ENCODE results near the gene MYH14. TPM values are rescaled to one million over a fixed set of nuclear protein-coding genes. Genes with fewer than 3 reads are reported as not detected.

The MYH14 gene
- total and polyA plus RNA-seq, 2 of the 13 experiments (the other 11 are each of a cell fraction or from before 2014, with no cell fraction given): 5.5 to 5.8 TPM

DNA sequence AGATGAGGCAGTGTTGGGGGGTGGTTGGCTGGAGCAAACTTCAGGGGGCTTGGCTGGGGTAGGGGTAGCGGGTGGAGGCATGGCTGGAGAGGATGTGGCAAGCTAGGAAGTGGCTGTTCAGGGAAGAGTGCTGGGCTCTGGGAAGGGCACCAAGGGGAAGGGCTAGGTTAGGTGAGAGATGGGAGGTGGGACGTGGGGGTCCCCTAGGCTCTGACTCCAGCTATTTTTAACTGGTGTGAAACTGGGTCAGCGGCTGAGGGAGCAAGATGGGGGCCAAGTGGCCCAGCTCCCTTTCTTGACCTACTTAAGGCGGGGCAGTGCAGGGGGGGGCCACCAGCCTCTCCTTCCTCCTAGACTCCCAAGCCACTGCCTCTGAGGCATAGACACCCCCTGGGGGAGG lies 118.4 kb downstream of the MYH14 start:
- ATAC-seq: no peak
- no peak for DNase-seq (ENCODE audit: low spot score)
- H3K9ac ChIP-seq (ENCODE audit: insufficient read depth, low read depth, low read length): no peak overlapping the region
- no peak overlapping the region for H2AFZ ChIP-seq (ENCODE audit: low read length)
- POLR2A ChIA-PET: no interaction called here
- FAIRE-seq: no peak
- WGBS (ENCODE audit: low lambda C conversion rate): 88% methylated on average over 4 of the region's 4 CpGs
- intact Hi-C loops (cut with micrococcal nuclease; ENCODE audit: unreplicated experiment): no loop called here
- no peaks in the 10 kb centered on the region for H3K9me3 ChIP-seq (ENCODE audit: low read length)
- no peaks in the 10 kb centered on the region for H3K27me3 ChIP-seq (ENCODE audit: control insufficient read depth in 1 of 2, insufficient read depth in 2 of 2, low read length in 2 of 2)
- no peak overlapping the region for H3K4me3 ChIP-seq (replicated peaks in 1 of 3; ENCODE audit: insufficient read depth in 1 of 3, low read depth in 2 of 3, low read length in 3 of 3)
- TF ChIP-seq ZNF839 (CRISPR knock-in tag; IDR thresholded peaks at IDR 0.05; ENCODE audit: borderline replicate concordance) (no peak), TCF7 (IDR thresholded peaks at IDR 0.05; ENCODE audit: low read depth) (no peak), SP1 (IDR thresholded peaks at IDR 0.05) (no peak), SP1 (CRISPR knock-in tag; IDR thresholded peaks at IDR 0.05) (no peak), ZNF34 (CRISPR knock-in tag; IDR thresholded peaks at IDR 0.05; ENCODE audit: borderline replicate concordance) (no peak), NFIC (IDR thresholded peaks at IDR 0.05; ENCODE audit: low read length) (no peak), MIER3 (CRISPR knock-in tag; IDR thresholded peaks at IDR 0.05; ENCODE audit: borderline replicate concordance) (no peak), TEAD3 (CRISPR knock-in tag; optimal IDR thresholded peaks at IDR 0.05; ENCODE audit: borderline replicate concordance) (no peak)
- H3K27ac ChIP-seq (ENCODE audit: extremely low read length, insufficient read depth, low read length): no peak overlapping the region
- H3K79me2 ChIP-seq (ENCODE audit: insufficient read depth, low read length): no peaks in the 10 kb centered on the region
- peaks cover 24% of the 10 kb centered on the region for H3K4me1 ChIP-seq (ENCODE audit: insufficient read depth, low read length)
- in situ Hi-C loops (cut with HindIII; ENCODE audit: extremely low pct_ligation_motif_present, low pct_unique_long_range_greater_than_20kb): no loop called here
- CTCF ChIA-PET (ENCODE audit: low intra/inter-chr PET ratio, low total read pairs): no interaction called here
- H4K20me1 ChIP-seq (ENCODE audit: insufficient read depth, low read length): peaks cover 4% of the 10 kb centered on the region; the same call in 1 of the 2 replicates
- BruUV-seq (replicated peaks): no TSS peak
- no peak overlapping the region for H3K4me2 ChIP-seq (ENCODE audit: low read depth, low read length)
- H3K36me3 ChIP-seq (replicated peaks in 1 of 2; ENCODE audit: control insufficient read depth in 1 of 2, insufficient read depth in 2 of 2, low read length in 2 of 2): peaks cover 0 to 3% of the 10 kb centered on the region in 2 experiments; a peak in 3 of 5 replicates

DNA sequence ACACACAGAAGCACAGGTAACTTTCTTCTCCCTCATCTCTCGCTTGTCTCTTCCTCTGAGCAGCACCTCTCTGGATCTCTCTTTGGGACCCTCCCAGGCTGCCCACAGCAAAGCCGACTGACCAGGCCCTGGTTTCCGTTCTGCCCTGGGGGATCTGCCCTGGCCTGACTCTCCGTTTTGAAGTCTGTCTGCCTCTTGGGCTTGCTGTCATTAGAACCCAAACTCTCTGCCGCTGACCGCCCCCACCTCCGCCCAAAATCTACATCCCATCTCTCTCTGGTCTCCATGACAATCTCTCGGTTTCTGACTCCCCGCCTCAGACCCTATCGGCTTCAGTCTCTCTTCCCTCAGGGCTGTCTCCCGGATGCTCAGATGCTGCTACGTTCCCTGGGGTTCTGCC lies 118.8 kb downstream of the MYH14 start:
- in situ Hi-C loops (cut with HindIII; ENCODE audit: extremely low pct_ligation_motif_present, low pct_unique_long_range_greater_than_20kb) (no loop called here), intact Hi-C loops (cut with micrococcal nuclease; ENCODE audit: unreplicated experiment) (no loop called here)
- Histone ChIP-seq H4K20me1 (ENCODE audit: insufficient read depth, low read length) (peaks cover 4% of the 10 kb centered on the region; the same call in 1 of the 2 replicates), H3K36me3 (replicated peaks in 1 of 2; ENCODE audit: control insufficient read depth in 1 of 2, insufficient read depth in 2 of 2, low read length in 2 of 2) (peaks cover 0 to 3% of the 10 kb centered on the region in 2 experiments; a peak in 3 of 5 replicates), H3K4me3 (replicated peaks in 1 of 3; ENCODE audit: insufficient read depth in 1 of 3, low read depth in 2 of 3, low read length in 3 of 3) (no peak overlapping the region), H3K27me3 (ENCODE audit: control insufficient read depth in 1 of 2, insufficient read depth in 2 of 2, low read length in 2 of 2) (no peaks in the 10 kb centered on the region), H3K4me1 (ENCODE audit: insufficient read depth, low read length) (peaks cover 28% of the 10 kb centered on the region), H3K4me2 (ENCODE audit: low read depth, low read length) (no peak overlapping the region), H3K9ac (ENCODE audit: insufficient read depth, low read depth, low read length) (no peak overlapping the region), H2AFZ (ENCODE audit: low read length) (no peak overlapping the region), H3K27ac (ENCODE audit: extremely low read length, insufficient read depth, low read length) (no peak overlapping the region), H3K79me2 (ENCODE audit: insufficient read depth, low read length) (no peaks in the 10 kb centered on the region), H3K9me3 (ENCODE audit: low read length) (no peaks in the 10 kb centered on the region)
- no peak for DNase-seq (ENCODE audit: low spot score)
- no peak for FAIRE-seq
- no peak for ATAC-seq
- CTCF ChIA-PET (ENCODE audit: low intra/inter-chr PET ratio, low total read pairs): no interaction called here
- TF ChIP-seq TEAD3 (CRISPR knock-in tag; optimal IDR thresholded peaks at IDR 0.05; ENCODE audit: borderline replicate concordance) (no peak), FOXC1 (CRISPR knock-in tag; IDR thresholded peaks at IDR 0.05; ENCODE audit: borderline replicate concordance) (no peak)
- no TSS peak for BruUV-seq (replicated peaks)
- POLR2A ChIA-PET: no interaction called here
- WGBS (ENCODE audit: low lambda C conversion rate): 97% methylated on average over 12 of the region's 12 CpGs
